Muscle layer of duodenum (tissue), 2 donors: ENCODE measurements around the gene PLPPR4.

Source experiments
- H3K27ac ChIP-seq: one replicate; pipeline ENCODE4 v1.7.0; 2013; ENCODE audit warnings: mild to moderate bottlenecking, low read length
- H3K27me3 ChIP-seq: one replicate; pipeline ENCODE4 v1.7.0; 2013; ENCODE audit warnings: low read depth, mild to moderate bottlenecking, control low read depth, low read length
- H3K36me3 ChIP-seq, 2 donors: one replicate each; pipeline ENCODE4 v1.7.0; 2013; ENCODE audit warnings: low read length in 2 of 2, control low read depth in 1 of 2, mild to moderate bottlenecking in 1 of 2; ENCODE audit not compliant: insufficient read depth in 2 of 2, control insufficient read depth in 1 of 2
- H3K4me1 ChIP-seq, 2 donors: one replicate each; pipeline ENCODE4 v1.7.0; 2013; ENCODE audit warnings: low read length in 2 of 2, mild to moderate bottlenecking in 2 of 2, control low read depth in 1 of 2, moderate library complexity in 1 of 2; ENCODE audit not compliant: insufficient read depth in 2 of 2, control insufficient read depth in 1 of 2
- H3K4me3 ChIP-seq, 2 donors: one replicate each; pipeline ENCODE4 v1.7.0; 2013; ENCODE audit warnings: low read length in 2 of 2, low read depth in 1 of 2, mild to moderate bottlenecking in 1 of 2
- H3K9me3 ChIP-seq, 2 donors: one replicate each; pipeline ENCODE4 v1.7.0; 2013; ENCODE audit warnings: low read length in 2 of 2, control low read depth in 1 of 2, mild to moderate bottlenecking in 1 of 2; ENCODE audit not compliant: control insufficient read depth in 1 of 2
- donor health status: healthy.

Gene PLPPR4

GRCh38 chr1:99306056-99306455 lies 41.8 kb downstream of the PLPPR4 start:
- H3K4me1 ChIP-seq, result no peaks in the 10 kb centered on the region
- H3K36me3 ChIP-seq, result no peaks in the 10 kb centered on the region
- no peaks in the 10 kb centered on the region for H3K27me3 ChIP-seq
- no peak overlapping the region for H3K4me3 ChIP-seq
- no peaks in the 10 kb centered on the region for H3K9me3 ChIP-seq
- no peak overlapping the region for H3K27ac ChIP-seq

- no peak overlapping the region for H3K4me3 ChIP-seq
- no peaks in the 10 kb centered on the region for H3K9me3 ChIP-seq
- H3K27ac ChIP-seq, result no peak overlapping the region
- no peaks in the 10 kb centered on the region for H3K36me3 ChIP-seq
- H3K4me1 ChIP-seq, result no peaks in the 10 kb centered on the region
- H3K27me3 ChIP-seq, result no peaks in the 10 kb centered on the region
Measured at GRCh38 chr1:99306644-99307043, 42.4 kb downstream of the PLPPR4 start.

GRCh38 chr1:99315305-99315704 lies 51.0 kb downstream of the PLPPR4 start:
- no peaks in the 10 kb centered on the region for H3K4me1 ChIP-seq
- no peak overlapping the region for H3K4me3 ChIP-seq
- no peaks in the 10 kb centered on the region for H3K27me3 ChIP-seq
- H3K36me3 ChIP-seq, result no peaks in the 10 kb centered on the region
- H3K27ac ChIP-seq, result no peak overlapping the region
- peaks cover 0 to 2% of the 10 kb centered on the region in 2 donors for H3K9me3 ChIP-seq

GRCh38 chr1:99326215-99326949 lies 62.1 kb downstream of the PLPPR4 start:
- Histone ChIP-seq H3K4me3 (no peak overlapping the region), H3K27ac (no peak overlapping the region), H3K9me3 (no peaks in the 10 kb centered on the region), H3K4me1 (no peaks in the 10 kb centered on the region), H3K27me3 (no peaks in the 10 kb centered on the region), H3K36me3 (no peaks in the 10 kb centered on the region)

- H3K9me3 ChIP-seq, result no peaks in the 10 kb centered on the region
- H3K27ac ChIP-seq, result no peak overlapping the region
- no peaks in the 10 kb centered on the region for H3K27me3 ChIP-seq
- H3K4me3 ChIP-seq, result no peak overlapping the region
- H3K36me3 ChIP-seq, result no peaks in the 10 kb centered on the region
- no peaks in the 10 kb centered on the region for H3K4me1 ChIP-seq
Measured at GRCh38 chr1:99327357-99327756, 63.1 kb downstream of the PLPPR4 start.

GRCh38 chr1:99328171-99328570 lies 63.9 kb downstream of the PLPPR4 start:
- Histone ChIP-seq H3K36me3 (no peaks in the 10 kb centered on the region), H3K4me3 (no peak overlapping the region), H3K27ac (no peak overlapping the region), H3K9me3 (no peaks in the 10 kb centered on the region), H3K4me1 (no peaks in the 10 kb centered on the region), H3K27me3 (no peaks in the 10 kb centered on the region)

- Histone ChIP-seq H3K27me3 (no peaks in the 10 kb centered on the region), H3K9me3 (no peaks in the 10 kb centered on the region), H3K36me3 (no peaks in the 10 kb centered on the region), H3K27ac (no peak overlapping the region), H3K4me3 (no peak overlapping the region), H3K4me1 (no peaks in the 10 kb centered on the region)
Measured at GRCh38 chr1:99331083-99331482, 66.8 kb downstream of the PLPPR4 start.

- no peak overlapping the region for H3K4me3 ChIP-seq
- no peaks in the 10 kb centered on the region for H3K36me3 ChIP-seq
- no peaks in the 10 kb centered on the region for H3K4me1 ChIP-seq
- H3K27me3 ChIP-seq, result no peaks in the 10 kb centered on the region
- no peaks in the 10 kb centered on the region for H3K9me3 ChIP-seq
- H3K27ac ChIP-seq, result no peak overlapping the region
Measured at GRCh38 chr1:99331636-99332035, 67.3 kb downstream of the PLPPR4 start.

- Histone ChIP-seq H3K27me3 (no peaks in the 10 kb centered on the region), H3K4me1 (no peaks in the 10 kb centered on the region), H3K4me3 (no peak overlapping the region)
Measured at GRCh38 chr1:99332561-99332960, 68.3 kb downstream of the PLPPR4 start.

GRCh38 chr1:99334991-99335390 lies 70.7 kb downstream of the PLPPR4 start:
- H3K27ac ChIP-seq, result no peak overlapping the region
- H3K36me3 ChIP-seq, result no peaks in the 10 kb centered on the region
- H3K27me3 ChIP-seq, result no peaks in the 10 kb centered on the region
- no peaks in the 10 kb centered on the region for H3K9me3 ChIP-seq
- no peaks in the 10 kb centered on the region for H3K4me1 ChIP-seq
- H3K4me3 ChIP-seq, result no peak overlapping the region

More at GRCh38 chr1:99332561-99332960, 68.3 kb downstream of the PLPPR4 start:
- Histone ChIP-seq H3K9me3 (no peaks in the 10 kb centered on the region), H3K36me3 (no peaks in the 10 kb centered on the region), H3K27ac (no peak overlapping the region)

GRCh38 chr1:99347041-99347684 lies 82.9 kb downstream of the PLPPR4 start:
- Histone ChIP-seq H3K9me3 (no peaks in the 10 kb centered on the region), H3K27me3 (no peaks in the 10 kb centered on the region), H3K36me3 (no peaks in the 10 kb centered on the region), H3K4me1 (no peaks in the 10 kb centered on the region), H3K4me3 (no peak overlapping the region), H3K27ac (no peak overlapping the region)
